Measurements from ENCODE around the gene EXOSC6. TPM values are rescaled to one million over a fixed set of nuclear protein-coding genes. Genes with fewer than 3 reads are reported as not detected.
"Not testable (repeated sequence)": the region's sequence is repeated elsewhere in the genome, so short reads cannot be mapped to it uniquely, and the experiment has no call there.

EXOSC6 gene
- 10 to 100 TPM; 26.3 to 28.2 TPM for total RNA-seq

DNA sequence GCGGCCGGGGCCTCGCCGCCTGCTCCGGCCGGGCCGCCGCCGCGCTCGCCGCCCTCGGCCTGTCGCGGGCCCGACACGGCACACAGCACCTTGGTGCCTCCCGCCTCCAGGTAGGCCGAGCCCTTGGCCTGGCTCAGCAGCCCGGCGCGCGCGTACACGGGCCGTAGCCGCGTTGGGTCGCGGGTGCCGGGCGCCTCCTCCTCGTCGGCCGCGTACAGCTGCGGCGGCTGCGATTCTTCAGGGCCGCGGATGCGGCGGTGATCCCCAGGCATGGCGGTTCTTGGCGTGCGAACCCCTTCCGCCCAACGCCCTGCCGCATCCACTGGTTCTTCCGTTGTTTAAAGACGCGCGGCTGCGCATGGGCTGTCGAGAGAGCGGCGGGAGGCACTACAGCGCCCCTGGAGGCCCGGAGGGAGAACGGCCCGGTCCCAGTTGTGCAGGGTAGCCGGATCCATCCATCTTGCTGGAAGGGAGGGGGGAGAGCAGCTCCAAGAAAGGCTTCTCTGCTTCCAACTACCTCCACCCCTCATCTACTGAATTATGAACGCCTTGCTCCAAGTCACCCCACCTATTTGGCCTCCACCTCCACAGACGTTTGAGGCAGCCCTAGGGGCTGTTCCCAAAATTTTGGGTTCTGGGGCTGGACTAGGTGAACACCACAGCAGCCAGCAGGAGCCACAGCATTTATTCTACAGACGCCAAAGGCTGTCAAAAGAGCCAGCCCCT is at the start of gene EXOSC6:
Gene EXOSC6, minus strand, starts transcription at position 312 of the 726 bp plus-strand sequence. Its CDS starts 40 bp downstream, at position 272.
- Mint-ChIP-seq H3K9me3 (no peaks in the 10 kb centered on the region), H3K27me3 (ENCODE audit: low read depth) (no peaks in the 10 kb centered on the region), H3K27ac (peak within 1 kb of the TSS; percentile 81), H3K36me3 (ENCODE audit: insufficient read depth in 2 of 2) (peaks cover 2 to 23% of the 10 kb centered on the region in 2 donors), H3K4me1 (ENCODE audit: low read depth) (peaks cover 32% of the 10 kb centered on the region), H3K4me3 (peak within 1 kb of the TSS; percentile 90 to 92)
- ATAC-seq (replicated peaks in 1 of 2) (peak; percentile 89 to 90), DNase-seq (peak; percentile 93 to 95)

DNA sequence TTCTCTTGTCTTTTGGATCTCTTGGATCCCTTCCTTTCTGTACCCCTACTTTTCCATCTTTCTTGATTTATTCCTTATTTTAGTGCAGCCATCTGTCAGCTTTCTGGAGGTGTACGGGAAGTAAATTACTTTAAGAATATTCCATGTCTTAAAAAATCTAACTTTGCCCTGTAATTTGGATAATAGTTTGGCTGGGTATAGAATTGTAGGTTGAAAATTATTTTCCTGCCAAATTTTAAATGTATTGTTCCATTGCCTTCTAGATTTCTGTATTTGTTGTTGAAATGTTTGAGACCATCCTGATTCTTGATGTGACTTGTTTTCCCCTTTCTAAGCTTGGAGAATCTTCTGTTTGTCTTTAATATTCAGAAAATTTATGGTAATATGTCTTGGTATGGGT is 49.4 kb upstream of the EXOSC6 start:
- Mint-ChIP-seq H3K36me3 (ENCODE audit: insufficient read depth in 2 of 2) (peaks cover 12 to 27% of the 10 kb centered on the region in 2 donors), H3K4me1 (ENCODE audit: low read depth) (peaks cover 52% of the 10 kb centered on the region), H3K27ac (peak overlapping the region; percentile 86), H3K9me3 (peaks cover 0 to 3% of the 10 kb centered on the region in 2 donors), H3K4me3 (peak overlapping the region; percentile 95), H3K27me3 (ENCODE audit: low read depth) (no peaks in the 10 kb centered on the region)
- ATAC-seq (replicated peaks in 1 of 2) (no peak), DNase-seq (no peak)

DNA sequence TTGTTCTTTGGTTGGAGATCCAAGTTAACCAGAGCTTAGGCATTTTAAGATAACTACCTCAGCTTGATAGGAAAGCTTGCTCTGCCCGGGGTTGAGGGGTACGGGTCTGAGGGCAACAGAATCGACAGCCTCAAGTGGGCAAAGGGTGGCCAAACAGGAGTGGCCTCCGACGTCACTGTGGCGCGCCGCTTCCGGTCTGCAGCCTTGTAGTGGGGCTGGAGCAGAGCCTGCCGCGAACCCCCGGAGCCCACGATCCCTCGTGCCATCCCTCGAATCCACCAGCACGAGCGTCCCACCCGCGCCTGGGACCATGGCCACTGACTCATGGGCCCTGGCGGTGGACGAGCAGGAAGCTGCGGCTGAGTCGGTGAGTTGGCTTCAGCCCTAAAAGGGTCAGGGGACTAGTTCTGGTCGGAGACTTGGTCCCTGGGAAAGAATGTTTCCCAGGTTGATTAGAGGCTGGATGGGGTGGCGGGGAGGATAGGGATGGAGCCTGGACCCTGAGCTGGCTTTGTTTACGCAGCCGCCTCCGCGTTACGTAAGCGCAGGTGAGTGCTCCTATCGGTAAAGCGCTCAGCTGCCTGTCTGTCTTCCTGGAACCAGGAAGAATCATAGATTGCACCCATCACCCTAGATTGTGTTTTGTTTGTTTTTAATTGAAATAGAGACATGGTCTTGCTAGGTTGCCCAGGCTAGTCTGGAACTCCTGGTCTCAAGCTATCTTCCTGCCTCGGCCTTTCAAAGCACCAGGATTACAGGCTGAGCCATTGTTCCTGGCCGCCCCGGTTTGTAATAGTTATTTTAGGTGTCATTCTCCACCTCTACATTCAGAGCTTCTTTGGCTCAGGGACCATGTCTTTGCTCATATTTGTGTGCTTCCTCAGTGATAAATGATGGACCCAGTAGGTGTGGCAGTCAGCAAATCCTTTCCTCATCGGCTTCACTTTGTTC is 47.5 kb upstream of the EXOSC6 start, which contains the start of gene DDX19B:
Gene DDX19B, plus strand, starts transcription at position 199 of the 951 bp plus-strand sequence. Its CDS starts 112 bp downstream, at position 311.
- ATAC-seq (replicated peaks in 1 of 2), result peak; percentile 87 to 96

DNA sequence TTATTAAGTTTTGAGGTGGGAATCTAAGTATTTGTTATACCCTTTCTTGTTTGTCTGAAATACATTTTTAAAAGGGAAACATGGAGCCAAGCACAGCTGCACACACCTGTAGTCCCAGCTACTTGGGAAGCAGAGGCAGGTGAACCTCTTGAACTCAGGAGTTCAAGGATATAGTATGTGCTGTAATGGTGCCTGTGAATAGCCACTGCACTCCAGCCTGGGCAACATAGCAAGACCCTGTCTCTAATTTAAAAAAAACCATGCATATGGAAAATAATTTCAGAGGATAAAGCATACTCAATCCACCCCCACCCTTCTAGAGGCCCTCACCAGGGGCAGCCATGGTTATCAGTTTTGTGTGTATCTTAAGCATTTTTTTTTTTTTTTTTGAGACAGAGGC is 43.9 kb upstream of the EXOSC6 start:
- no peaks in the 10 kb centered on the region for H3K9me3 Mint-ChIP-seq

More for the DNA sequence above, 47.5 kb upstream of the EXOSC6 start, which contains the start of gene DDX19B:
- Mint-ChIP-seq H3K9me3 (peaks cover 0 to 3% of the 10 kb centered on the region in 2 donors), H3K27me3 (ENCODE audit: low read depth) (no peaks in the 10 kb centered on the region), H3K36me3 (ENCODE audit: insufficient read depth in 2 of 2) (peaks cover 11 to 24% of the 10 kb centered on the region in 2 donors), H3K4me1 (ENCODE audit: low read depth) (peaks cover 43% of the 10 kb centered on the region), H3K27ac (peak within 1 kb of the TSS; percentile 98), H3K4me3 (peak within 1 kb of the TSS; percentile 95)
- peak; percentile 64 to 84 for DNase-seq

DNA sequence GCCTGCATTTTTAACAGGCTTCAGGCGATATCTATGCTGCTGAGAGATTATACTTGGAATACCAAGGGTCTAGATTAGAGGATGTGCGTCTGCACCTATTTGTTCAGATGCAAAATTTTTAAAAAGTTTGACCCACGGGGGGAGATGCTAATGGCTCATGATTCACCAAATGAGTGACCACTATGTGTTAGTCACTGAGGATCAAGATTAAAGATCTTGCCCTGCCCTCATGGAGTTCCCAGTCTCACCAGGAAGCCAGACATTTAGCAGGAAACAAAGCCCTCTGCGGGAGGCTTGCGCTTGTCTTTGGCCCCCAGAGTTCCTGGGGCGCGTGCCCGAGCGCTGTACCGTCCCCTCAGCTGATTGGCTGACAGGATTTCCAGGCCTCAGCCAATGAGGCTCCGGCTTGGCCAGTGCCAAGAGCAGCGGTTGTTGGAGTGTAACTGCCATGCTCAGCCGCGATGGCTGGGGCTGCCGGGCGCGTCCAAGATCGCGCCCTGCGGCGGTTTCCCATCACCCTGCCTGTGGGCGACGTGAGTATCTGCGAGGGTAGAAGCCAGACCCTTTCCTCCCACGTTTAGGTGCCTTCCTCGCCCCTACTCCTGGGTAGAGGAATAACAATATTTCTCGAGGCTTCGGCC is 42.8 kb upstream of the EXOSC6 start:
- Mint-ChIP-seq H3K9me3 (no peaks in the 10 kb centered on the region), H3K4me3 (no peak overlapping the region), H3K27me3 (ENCODE audit: low read depth) (no peaks in the 10 kb centered on the region), H3K4me1 (ENCODE audit: low read depth) (peaks cover 25% of the 10 kb centered on the region), H3K36me3 (ENCODE audit: insufficient read depth in 2 of 2) (peaks cover 0 to 2% of the 10 kb centered on the region in 2 donors), H3K27ac (no peak overlapping the region)
- DNase-seq (no peak), ATAC-seq (replicated peaks in 1 of 2) (no peak)

More for the DNA sequence above, 43.9 kb upstream of the EXOSC6 start:
- peaks cover 0 to 5% of the 10 kb centered on the region in 2 donors for H3K36me3 Mint-ChIP-seq (ENCODE audit: insufficient read depth in 2 of 2)
- DNase-seq (no peak), ATAC-seq (replicated peaks in 1 of 2) (no peak)
- H3K4me1 Mint-ChIP-seq (ENCODE audit: low read depth), result peaks cover 25% of the 10 kb centered on the region
- H3K27me3 Mint-ChIP-seq (ENCODE audit: low read depth), result no peaks in the 10 kb centered on the region
- H3K4me3 Mint-ChIP-seq, result no peak overlapping the region
- H3K27ac Mint-ChIP-seq, result no peak overlapping the region

DNA sequence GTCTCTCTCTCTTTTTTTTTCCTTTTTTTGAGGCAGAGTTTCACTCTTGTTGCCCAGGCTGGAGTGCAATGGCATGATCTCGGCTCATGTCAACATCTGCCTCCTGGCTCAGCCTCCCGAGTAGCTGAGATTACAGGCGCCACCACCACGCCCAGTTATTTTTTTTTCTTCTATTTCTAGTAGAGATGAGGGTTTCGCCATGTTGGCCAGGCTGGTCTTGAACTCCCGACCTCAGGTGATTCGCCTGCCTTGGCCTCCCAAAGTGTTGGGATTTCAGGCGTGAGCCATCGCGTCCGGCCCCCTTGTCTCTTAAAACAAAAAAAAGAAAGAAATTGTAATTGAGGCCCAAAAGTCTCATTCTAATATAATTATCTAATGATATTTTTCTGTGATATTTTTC is 40.4 kb upstream of the EXOSC6 start:
- not testable (repeated sequence) for DNase-seq; H3K27me3 Mint-ChIP-seq (ENCODE audit: low read depth); H3K9me3 Mint-ChIP-seq; H3K4me3 Mint-ChIP-seq; ATAC-seq (replicated peaks in 1 of 2); H3K27ac Mint-ChIP-seq
- Mint-ChIP-seq H3K36me3 (ENCODE audit: insufficient read depth in 2 of 2) (peaks cover 4 to 10% of the 10 kb centered on the region in 2 donors), H3K4me1 (ENCODE audit: low read depth) (peaks cover 31% of the 10 kb centered on the region)

DNA sequence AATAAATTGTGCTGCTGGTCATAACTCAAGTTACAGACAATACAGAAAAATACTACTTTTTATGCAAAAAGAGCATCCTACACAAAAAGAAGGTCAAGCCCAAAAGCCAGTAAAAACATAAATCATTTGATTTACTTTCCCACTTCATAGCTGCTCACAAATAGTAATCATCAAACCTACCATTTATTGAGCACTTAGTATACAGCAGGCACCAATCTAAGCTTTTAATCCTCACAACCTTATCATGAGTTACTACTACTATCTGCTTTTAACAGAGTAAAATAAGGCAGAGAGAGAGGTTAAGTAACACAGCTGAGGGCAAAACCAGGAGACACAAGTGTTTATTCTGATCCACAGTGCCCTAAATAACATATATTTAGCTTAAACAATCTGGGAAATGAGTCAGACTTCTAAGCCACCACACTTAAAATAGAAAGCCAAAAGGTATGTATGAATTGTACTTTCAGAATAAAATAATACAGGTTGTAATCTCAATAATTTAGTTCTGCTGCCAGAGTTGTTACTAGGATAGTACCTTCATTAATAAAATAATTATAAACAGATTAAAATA is 39.3 kb upstream of the EXOSC6 start:
- DNase-seq (no peak), ATAC-seq (replicated peaks in 1 of 2) (no peak)
- no peaks in the 10 kb centered on the region for H3K27me3 Mint-ChIP-seq (ENCODE audit: low read depth)
- H3K27ac Mint-ChIP-seq, result peak overlapping the region; percentile 91
- H3K4me3 Mint-ChIP-seq, result peak overlapping the region; percentile 3 to 62
- H3K4me1 Mint-ChIP-seq (ENCODE audit: low read depth), result peaks cover 31% of the 10 kb centered on the region
- H3K9me3 Mint-ChIP-seq, result no peaks in the 10 kb centered on the region
- peaks cover 4 to 12% of the 10 kb centered on the region in 2 donors for H3K36me3 Mint-ChIP-seq (ENCODE audit: insufficient read depth in 2 of 2)

DNA sequence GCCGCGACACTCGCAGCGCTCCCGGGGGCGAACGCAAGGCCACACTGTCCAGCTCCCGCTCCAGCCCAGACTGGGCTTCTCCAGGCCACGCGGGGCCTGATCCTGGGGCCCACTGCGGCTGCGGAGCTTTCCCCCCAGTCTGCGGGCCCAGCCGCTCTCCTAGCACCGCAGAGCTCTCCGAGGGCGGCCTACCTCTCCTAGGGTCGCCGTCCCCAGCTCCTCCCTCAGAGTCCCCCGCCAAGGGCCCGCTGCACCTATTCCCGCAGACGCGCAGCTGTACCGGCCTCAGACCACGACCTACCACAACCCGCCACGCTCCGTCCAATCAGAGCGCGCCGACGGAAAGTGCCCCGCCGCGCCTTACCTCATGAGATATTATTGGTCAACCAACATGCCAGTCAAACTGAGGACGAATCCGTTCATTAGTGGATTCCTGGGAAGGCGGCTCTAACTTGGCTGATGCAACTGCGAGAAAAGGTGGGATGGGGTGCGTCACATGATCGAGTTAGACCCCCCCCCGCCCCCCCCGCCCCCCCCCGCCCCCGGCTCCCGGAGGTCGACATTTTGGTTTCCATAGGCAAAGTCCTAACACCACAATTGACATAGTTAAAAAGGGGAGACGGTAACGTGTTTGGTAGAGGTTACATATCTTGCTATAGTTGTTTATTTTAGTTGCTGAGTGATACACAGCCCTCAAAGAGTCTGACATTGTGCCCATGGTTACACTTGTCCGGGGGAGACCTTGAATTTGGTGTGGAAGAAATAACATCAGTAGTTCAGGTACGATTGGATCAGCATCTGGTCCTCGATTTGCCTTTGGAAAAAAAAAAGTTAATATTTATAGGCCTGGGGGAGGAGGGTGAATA is 37.7 kb upstream of the EXOSC6 start, which contains the start of gene AARS1:
Gene AARS1, minus strand, starts transcription at position 278 of the 866 bp plus-strand sequence. CDS start 6,743 bp downstream, outside the sequence.
- DNase-seq (peak; percentile 96 to 98), ATAC-seq (replicated peaks in 1 of 2) (peak; percentile 99)
- Mint-ChIP-seq H3K9me3 (no peaks in the 10 kb centered on the region), H3K27ac (peak within 1 kb of the TSS; percentile 99), H3K27me3 (ENCODE audit: low read depth) (no peaks in the 10 kb centered on the region), H3K4me1 (ENCODE audit: low read depth) (peaks cover 42% of the 10 kb centered on the region), H3K36me3 (ENCODE audit: insufficient read depth in 2 of 2) (peaks cover 7 to 19% of the 10 kb centered on the region in 2 donors), H3K4me3 (peak within 1 kb of the TSS; percentile 88 to 98)

DNA sequence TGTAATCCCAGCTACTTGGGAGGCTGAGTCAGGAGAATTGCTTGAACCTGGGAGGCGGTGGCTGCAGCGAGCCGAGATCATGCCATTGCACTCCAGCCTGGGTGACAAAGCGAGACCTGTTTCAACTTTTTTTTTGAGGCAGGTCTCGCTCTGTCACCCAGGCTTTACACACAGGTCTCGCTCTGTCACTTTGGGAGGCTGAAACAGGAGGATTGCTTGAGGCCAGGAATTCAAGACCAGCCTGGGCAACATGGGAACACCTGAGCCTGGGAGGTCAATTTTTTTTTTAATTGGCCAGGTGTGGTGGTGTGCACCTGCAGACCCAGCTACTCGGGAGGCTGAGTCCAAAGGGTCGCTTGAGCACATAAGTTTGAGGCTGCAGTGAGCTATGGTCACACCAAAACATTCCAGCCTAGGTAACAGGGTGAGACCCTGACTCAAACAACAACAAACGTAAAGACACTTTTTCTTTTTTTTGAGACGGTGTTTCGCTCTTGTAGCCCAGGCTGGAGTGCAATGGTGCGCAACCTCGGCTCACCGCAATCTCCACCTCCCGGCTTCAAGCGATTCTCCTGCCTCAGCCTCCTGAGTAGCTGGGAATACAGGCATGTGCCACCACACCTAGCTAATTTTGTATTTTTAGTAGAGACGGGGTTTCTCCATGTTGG is 35.7 kb upstream of the EXOSC6 start:
- not testable (repeated sequence) for ATAC-seq (replicated peaks in 1 of 2); H3K9me3 Mint-ChIP-seq; DNase-seq; H3K27me3 Mint-ChIP-seq (ENCODE audit: low read depth)
- Mint-ChIP-seq H3K36me3 (ENCODE audit: insufficient read depth in 2 of 2) (peaks cover 9 to 28% of the 10 kb centered on the region in 2 donors), H3K27ac (peak overlapping the region; percentile 99), H3K4me3 (peak overlapping the region; percentile 88 to 98), H3K4me1 (ENCODE audit: low read depth) (peaks cover 63% of the 10 kb centered on the region)

DNA sequence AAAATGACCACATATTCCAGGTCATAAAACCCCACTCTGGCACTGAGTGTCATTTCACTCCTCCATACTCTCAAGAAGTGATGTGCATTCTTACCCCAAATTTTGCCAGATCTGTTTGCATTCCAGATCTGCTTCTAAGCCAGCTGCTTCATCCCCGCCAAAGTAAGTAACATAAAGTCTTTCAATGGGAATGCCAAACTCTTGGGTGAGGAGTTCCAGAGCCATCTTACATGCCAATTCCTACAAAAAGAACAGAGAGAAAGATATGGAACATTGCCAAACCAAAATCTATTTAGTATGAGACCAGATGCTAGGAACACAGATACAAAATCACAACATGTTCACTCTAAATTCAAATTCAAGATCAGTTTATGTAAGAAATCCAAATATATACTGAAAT is 24.7 kb upstream of the EXOSC6 start:
- ATAC-seq (replicated peaks in 1 of 2) (no peak), DNase-seq (no peak)
- no peak overlapping the region for H3K4me3 Mint-ChIP-seq
- no peaks in the 10 kb centered on the region for H3K27me3 Mint-ChIP-seq (ENCODE audit: low read depth)
- H3K27ac Mint-ChIP-seq, result no peak overlapping the region
- peaks cover 16 to 53% of the 10 kb centered on the region in 2 donors for H3K36me3 Mint-ChIP-seq (ENCODE audit: insufficient read depth in 2 of 2)
- H3K4me1 Mint-ChIP-seq (ENCODE audit: low read depth), result peaks cover 12% of the 10 kb centered on the region
- no peaks in the 10 kb centered on the region for H3K9me3 Mint-ChIP-seq

DNA sequence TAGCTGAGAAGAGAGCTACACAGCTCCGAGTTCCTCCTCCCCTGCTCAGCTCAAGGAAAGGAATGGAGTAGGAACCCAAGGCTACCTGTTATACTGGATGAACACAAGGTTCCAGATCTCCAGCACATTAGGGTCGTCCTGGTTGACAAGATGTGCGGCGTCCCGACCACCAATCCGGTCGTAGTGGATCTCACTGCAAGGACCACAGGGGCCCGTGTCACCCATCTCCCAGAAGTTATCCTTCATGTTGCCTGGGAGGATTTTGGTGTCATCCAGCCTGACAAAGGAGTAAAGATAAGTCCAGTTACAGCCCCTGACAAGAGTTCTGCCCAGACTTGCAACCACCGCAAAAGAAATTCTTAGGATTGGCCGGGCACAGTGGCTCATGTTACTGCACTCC is 20.0 kb upstream of the EXOSC6 start:
- no peaks in the 10 kb centered on the region for H3K9me3 Mint-ChIP-seq
- no peaks in the 10 kb centered on the region for H3K27me3 Mint-ChIP-seq (ENCODE audit: low read depth)
- no peak for DNase-seq
- no peaks in the 10 kb centered on the region for H3K4me1 Mint-ChIP-seq (ENCODE audit: low read depth)
- no peak for ATAC-seq (replicated peaks in 1 of 2)
- H3K27ac Mint-ChIP-seq, result no peak overlapping the region
- H3K36me3 Mint-ChIP-seq (ENCODE audit: insufficient read depth in 2 of 2), result peaks cover 14 to 52% of the 10 kb centered on the region in 2 donors
- no peak overlapping the region for H3K4me3 Mint-ChIP-seq

Measured in activated T-cell treated with anti-CD3 and anti-CD28 coated beads, Interleukin-2, amount 50 U/mL, for 72 hours (primary cell).